Activated CD8-positive, alpha-beta memory T cell treated with anti-CD3 and anti-CD28 coated beads, Interleukin-2, amount 10 ng/mL, durations not matched to agents 7 days and 5 days (primary cell): ENCODE data around the gene GMDS. TPM values are rescaled to one million over a fixed set of nuclear protein-coding genes. Genes with fewer than 3 reads are reported as not detected.

Experiments used
- ATAC-seq: fragments of 150-1000 bp; cut with Tn5 transposase; one replicate; pipeline ENCODE4 v1.10.0; 2021; ENCODE audit warnings: moderate library complexity
- CTCF ChIA-PET: fragments of 350-600 bp; sonication (Branson Sonifier 250); formaldehyde crosslinking; loops from one replicate; lab custom pipeline; 2021; ENCODE audit warnings: antibody characterized with exemption; lab: Charles Lee
- DNase-seq: peaks from one replicate; pipeline ENCODE4 v3.0.0-alpha.2; 2020
- H3K27ac Mint-ChIP-seq: one replicate; pipeline ENCODE4 v1.8.0; 2021; ENCODE audit warnings: mild to moderate bottlenecking, mixed read lengths
- H3K27me3 Mint-ChIP-seq: one replicate; pipeline ENCODE4 v1.8.0; 2021; ENCODE audit warnings: mixed read lengths
- H3K36me3 Mint-ChIP-seq: one replicate; pipeline ENCODE4 v1.8.0; 2021; ENCODE audit warnings: mild to moderate bottlenecking, mixed read lengths
- H3K4me1 Mint-ChIP-seq: one replicate; pipeline ENCODE4 v1.8.0; 2021; ENCODE audit warnings: mixed read lengths
- H3K4me3 Mint-ChIP-seq: one replicate; pipeline ENCODE4 v1.8.0; 2021; ENCODE audit warnings: mild to moderate bottlenecking, moderate library complexity, mixed read lengths
- H3K9me3 Mint-ChIP-seq: one replicate; pipeline ENCODE4 v1.8.0; 2022; ENCODE audit warnings: low read depth, mixed read lengths
- total RNA-seq, 2 experiments: library from RNA; stranded (reverse); gene quantifications; one replicate each; pipeline ENCODE4 v1.2.3, GENCODE V29; 2021

Gene GMDS
- total RNA-seq, 2 experiments from 2014 or later: 28.2 to 36.9 TPM

- Mint-ChIP-seq H3K4me1 (no peaks in the 10 kb centered on the region), H3K27ac (no peak overlapping the region), H3K9me3 (no peaks in the 10 kb centered on the region), H3K27me3 (no peaks in the 10 kb centered on the region), H3K4me3 (no peak overlapping the region), H3K36me3 (no peaks in the 10 kb centered on the region)
- DNase-seq (no peak), ATAC-seq (no peak)
- CTCF ChIA-PET: no interaction called here
Measured at GRCh38 chr6:1643830-1644445, 601.5 kb downstream of the GMDS start.

- no peak for ATAC-seq
- H3K27me3 Mint-ChIP-seq: no peaks in the 10 kb centered on the region
Measured at GRCh38 chr6:1643111-1643510, 602.3 kb downstream of the GMDS start.

GRCh38 chr6:1641343-1641885, 604.0 kb downstream of the GMDS start:
- Mint-ChIP-seq H3K4me3 (no peak overlapping the region), H3K36me3 (no peaks in the 10 kb centered on the region), H3K27me3 (no peaks in the 10 kb centered on the region), H3K9me3 (no peaks in the 10 kb centered on the region), H3K27ac (no peak overlapping the region), H3K4me1 (no peaks in the 10 kb centered on the region)
- no peak for DNase-seq
- no peak for ATAC-seq
- CTCF ChIA-PET: no interaction called here

More at GRCh38 chr6:1643111-1643510, 602.3 kb downstream of the GMDS start:
- no peak for DNase-seq
- H3K9me3 Mint-ChIP-seq: no peaks in the 10 kb centered on the region
- no peaks in the 10 kb centered on the region for H3K4me1 Mint-ChIP-seq
- no peak overlapping the region for H3K27ac Mint-ChIP-seq
- CTCF ChIA-PET: no interaction called here
- no peaks in the 10 kb centered on the region for H3K36me3 Mint-ChIP-seq
- no peak overlapping the region for H3K4me3 Mint-ChIP-seq

- CTCF ChIA-PET: no interaction called here
- Mint-ChIP-seq H3K27me3 (no peaks in the 10 kb centered on the region), H3K9me3 (no peaks in the 10 kb centered on the region), H3K36me3 (no peaks in the 10 kb centered on the region), H3K4me3 (no peak overlapping the region), H3K27ac (peak overlapping the region; percentile 12), H3K4me1 (no peaks in the 10 kb centered on the region)
- no peak for DNase-seq
- no peak for ATAC-seq
Measured at GRCh38 chr6:1640476-1640875, 604.9 kb downstream of the GMDS start.

- ATAC-seq (no peak), DNase-seq (no peak)
- H3K27me3 Mint-ChIP-seq: no peaks in the 10 kb centered on the region
- no peaks in the 10 kb centered on the region for H3K4me1 Mint-ChIP-seq
- H3K36me3 Mint-ChIP-seq: no peaks in the 10 kb centered on the region
- H3K4me3 Mint-ChIP-seq: no peak overlapping the region
- no peak overlapping the region for H3K27ac Mint-ChIP-seq
- CTCF ChIA-PET: interaction anchor here (1.0 kb wide), 1 partner anchor 9 kb away, joined by 3 read pairs; no protein-coding TSS in a partner anchor
- H3K9me3 Mint-ChIP-seq: no peaks in the 10 kb centered on the region
Measured at GRCh38 chr6:1639430-1639829, 606.0 kb downstream of the GMDS start.

GRCh38 chr6:1636971-1637871, 608.2 kb downstream of the GMDS start:
- H3K27me3 Mint-ChIP-seq: peaks cover 1% of the 10 kb centered on the region
- CTCF ChIA-PET: no interaction called here
- no peaks in the 10 kb centered on the region for H3K9me3 Mint-ChIP-seq
- H3K4me3 Mint-ChIP-seq: no peak overlapping the region
- ATAC-seq (no peak), DNase-seq (no peak)
- no peaks in the 10 kb centered on the region for H3K36me3 Mint-ChIP-seq
- H3K27ac Mint-ChIP-seq: no peak overlapping the region
- no peaks in the 10 kb centered on the region for H3K4me1 Mint-ChIP-seq

- no peak overlapping the region for H3K4me3 Mint-ChIP-seq
- CTCF ChIA-PET: no interaction called here
- no peak overlapping the region for H3K27ac Mint-ChIP-seq
- H3K4me1 Mint-ChIP-seq: no peaks in the 10 kb centered on the region
- H3K9me3 Mint-ChIP-seq: no peaks in the 10 kb centered on the region
- H3K27me3 Mint-ChIP-seq: peaks cover 3% of the 10 kb centered on the region
- DNase-seq (no peak), ATAC-seq (no peak)
- H3K36me3 Mint-ChIP-seq: no peaks in the 10 kb centered on the region
Measured at GRCh38 chr6:1636272-1636825, 609.1 kb downstream of the GMDS start.

GRCh38 chr6:1635305-1636010, 609.9 kb downstream of the GMDS start:
- Mint-ChIP-seq H3K27me3 (peaks cover 3% of the 10 kb centered on the region), H3K4me3 (no peak overlapping the region), H3K4me1 (no peaks in the 10 kb centered on the region), H3K9me3 (no peaks in the 10 kb centered on the region), H3K36me3 (no peaks in the 10 kb centered on the region), H3K27ac (no peak overlapping the region)
- DNase-seq: no peak
- CTCF ChIA-PET: no interaction called here
- no peak for ATAC-seq

- Mint-ChIP-seq H3K4me1 (no peaks in the 10 kb centered on the region), H3K36me3 (no peaks in the 10 kb centered on the region), H3K27me3 (peaks cover 5% of the 10 kb centered on the region), H3K4me3 (no peak overlapping the region), H3K9me3 (no peaks in the 10 kb centered on the region), H3K27ac (no peak overlapping the region)
- DNase-seq: no peak
- ATAC-seq: no peak
- CTCF ChIA-PET: no interaction called here
Measured at GRCh38 chr6:1634081-1634480, 611.3 kb downstream of the GMDS start.

- Mint-ChIP-seq H3K4me3 (no peak overlapping the region), H3K9me3 (no peaks in the 10 kb centered on the region), H3K27ac (no peak overlapping the region), H3K36me3 (no peaks in the 10 kb centered on the region), H3K27me3 (peaks cover 11% of the 10 kb centered on the region), H3K4me1 (no peaks in the 10 kb centered on the region)
- DNase-seq: no peak
- ATAC-seq: no peak
- CTCF ChIA-PET: no interaction called here
Measured at GRCh38 chr6:1633366-1634021, 611.9 kb downstream of the GMDS start.

- H3K27ac Mint-ChIP-seq: no peak overlapping the region
- no peak for ATAC-seq
- CTCF ChIA-PET: no interaction called here
- no peaks in the 10 kb centered on the region for H3K9me3 Mint-ChIP-seq
- H3K4me1 Mint-ChIP-seq: no peaks in the 10 kb centered on the region
- DNase-seq: no peak
- H3K36me3 Mint-ChIP-seq: no peaks in the 10 kb centered on the region
- no peak overlapping the region for H3K4me3 Mint-ChIP-seq
- H3K27me3 Mint-ChIP-seq: peaks cover 33% of the 10 kb centered on the region
Measured at GRCh38 chr6:1631251-1631650, 614.2 kb downstream of the GMDS start.

GRCh38 chr6:1630771-1631217, 614.6 kb downstream of the GMDS start:
- H3K27me3 Mint-ChIP-seq: peaks cover 37% of the 10 kb centered on the region
- CTCF ChIA-PET: interaction anchor here (1.0 to 1.2 kb wide), 2 partner anchors 8 to 34 kb away, joined by 3 read pairs; no protein-coding TSS in a partner anchor

More at GRCh38 chr6:1630771-1631217, 614.6 kb downstream of the GMDS start:
- Mint-ChIP-seq H3K36me3 (no peaks in the 10 kb centered on the region), H3K9me3 (no peaks in the 10 kb centered on the region), H3K4me1 (no peaks in the 10 kb centered on the region), H3K4me3 (no peak overlapping the region), H3K27ac (no peak overlapping the region)
- no peak for ATAC-seq
- no peak for DNase-seq
